Lower lobe of right lung (tissue), 2 donors: Measurements from ENCODE around the gene CEBPG. TPM values are rescaled to one million over a fixed set of nuclear protein-coding genes. Genes with fewer than 3 reads are reported as not detected.

Experiments used
- ATAC-seq, 2 donors: fragments of 200-7000 bp; cut with Tn5 transposase; one replicate each; pipeline ENCODE4 v1.9.1; 2020 to 2022; ENCODE audit warnings: mild to moderate bottlenecking in 2 of 2, moderate library complexity in 2 of 2
- DNase-seq: peaks from one replicate; pipeline ENCODE4 v3.0.0-alpha.2; 2020
- H3K27ac ChIP-seq: fragments of 200-600 bp; one replicate; pipeline ENCODE4 v1.8.0; 2022
- H3K27me3 ChIP-seq: fragments of 200-600 bp; one replicate; pipeline ENCODE4 v1.8.0; 2022; ENCODE audit warnings: low read depth
- H3K36me3 ChIP-seq: fragments of 200-600 bp; one replicate; pipeline ENCODE4 v1.8.0; 2022; ENCODE audit warnings: mild to moderate bottlenecking
- H3K4me1 ChIP-seq: fragments of 200-600 bp; one replicate; pipeline ENCODE4 v1.8.0; 2022
- H3K4me3 ChIP-seq: fragments of 200-600 bp; one replicate; pipeline ENCODE4 v1.8.0; 2022; ENCODE audit warnings: mild to moderate bottlenecking
- H3K9me3 ChIP-seq: fragments of 200-600 bp; one replicate; pipeline ENCODE4 v1.8.0; 2022
- intact Hi-C: fragments of 100-400 bp; cut with DNase I; formaldehyde crosslinking; loops from one replicate; pipeline ENCODE4 v1.11.0; 2022
- long read RNA-seq: library from polyadenylated mRNA; unstranded; transcript quantifications from one replicate; pipeline ENCODE4 v2.0.0, GENCODE V29; 2021
- total RNA-seq: library from RNA; stranded (reverse); fragmentation: NEBNext Ultra II Directional; extraction: Animal tissue kit (Norgen Biotek cat#: 25700); gene quantifications from one replicate; pipeline ENCODE4 v1.2.1, GENCODE V29; 2021
- TF ChIP-seq, protein P1 (sequence below): fragments of 200-600 bp; IDR thresholded peaks from one replicate; pipeline ENCODE4 v1.8.0; 2022; ENCODE audit warnings: antibody characterized with exemption, mild to moderate bottlenecking
- donor health status: DM: no; HTN: yes; CAD: no; lungs with severe emphysema.

Gene CEBPG
- 29.6 TPM for total RNA-seq
- long read RNA-seq, full-length matches to known transcripts: 53 of 55 reads
- long read RNA-seq, partial matches to known transcripts: 2 of 55 reads
- long read RNA-seq, other reads (novel, unspliced or antisense): 0 of 55 reads

DNA sequence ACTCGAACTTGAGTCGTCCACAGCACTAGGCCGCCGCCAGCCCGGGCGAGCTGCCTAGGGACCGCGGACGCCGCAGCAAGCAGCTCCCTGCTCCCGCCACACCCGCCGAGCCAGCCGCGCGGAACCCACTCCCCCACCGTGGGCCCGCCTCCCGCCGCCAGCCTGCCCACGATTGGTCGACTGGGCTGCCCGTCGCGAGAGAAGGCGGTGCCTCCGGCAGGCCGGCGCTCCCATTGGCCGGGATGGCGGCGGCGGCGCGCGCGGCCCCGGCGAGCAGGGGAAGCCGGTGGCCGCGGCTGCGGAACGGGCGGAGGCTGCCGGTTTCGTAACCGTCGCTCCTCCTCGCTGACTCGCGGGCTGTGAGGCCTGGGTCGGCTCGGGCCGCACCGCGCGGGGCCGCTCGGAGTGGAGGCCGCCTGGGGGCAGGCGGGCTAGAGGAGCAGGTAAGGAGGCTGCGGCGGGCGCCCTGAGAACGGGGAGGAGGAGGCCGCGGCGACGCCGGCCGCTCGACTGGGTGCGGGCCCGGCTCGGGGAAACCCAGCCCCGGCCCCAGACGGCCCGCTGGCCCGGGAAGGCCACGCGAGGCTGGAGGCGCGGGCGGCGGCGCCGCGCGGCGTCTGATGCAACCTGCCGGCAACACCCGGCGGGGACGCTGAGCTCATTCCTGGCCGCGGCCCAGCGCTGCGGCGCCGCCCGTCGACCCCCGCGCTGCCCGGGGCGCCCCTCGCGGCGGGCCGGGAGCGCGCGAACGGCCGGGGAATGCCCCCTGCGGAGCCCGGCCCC lies at the start of gene CEBPG:
Gene CEBPG, plus strand, starts transcription at position 257 of the 783 bp plus-strand sequence. CDS start 5,531 bp downstream, outside the sequence.
- TF ChIP-seq, protein P1, sequence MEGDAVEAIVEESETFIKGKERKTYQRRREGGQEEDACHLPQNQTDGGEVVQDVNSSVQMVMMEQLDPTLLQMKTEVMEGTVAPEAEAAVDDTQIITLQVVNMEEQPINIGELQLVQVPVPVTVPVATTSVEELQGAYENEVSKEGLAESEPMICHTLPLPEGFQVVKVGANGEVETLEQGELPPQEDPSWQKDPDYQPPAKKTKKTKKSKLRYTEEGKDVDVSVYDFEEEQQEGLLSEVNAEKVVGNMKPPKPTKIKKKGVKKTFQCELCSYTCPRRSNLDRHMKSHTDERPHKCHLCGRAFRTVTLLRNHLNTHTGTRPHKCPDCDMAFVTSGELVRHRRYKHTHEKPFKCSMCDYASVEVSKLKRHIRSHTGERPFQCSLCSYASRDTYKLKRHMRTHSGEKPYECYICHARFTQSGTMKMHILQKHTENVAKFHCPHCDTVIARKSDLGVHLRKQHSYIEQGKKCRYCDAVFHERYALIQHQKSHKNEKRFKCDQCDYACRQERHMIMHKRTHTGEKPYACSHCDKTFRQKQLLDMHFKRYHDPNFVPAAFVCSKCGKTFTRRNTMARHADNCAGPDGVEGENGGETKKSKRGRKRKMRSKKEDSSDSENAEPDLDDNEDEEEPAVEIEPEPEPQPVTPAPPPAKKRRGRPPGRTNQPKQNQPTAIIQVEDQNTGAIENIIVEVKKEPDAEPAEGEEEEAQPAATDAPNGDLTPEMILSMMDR: no peak
- Histone ChIP-seq H3K4me3 (peak within 1 kb of the TSS; percentile 70), H3K9me3 (no peaks in the 10 kb centered on the region), H3K27ac (peak within 1 kb of the TSS; percentile 97), H3K4me1 (peaks cover 38% of the 10 kb centered on the region), H3K36me3 (peaks cover 2% of the 10 kb centered on the region), H3K27me3 (no peaks in the 10 kb centered on the region)
- ATAC-seq: peak; percentile 99
- DNase-seq: peak; percentile 93
- intact Hi-C loops: no loop called here

GRCh38 chr19:33324628-33325027 lies 48.9 kb upstream of the CEBPG start:
- Histone ChIP-seq H3K36me3 (no peaks in the 10 kb centered on the region), H3K4me3 (no peak overlapping the region), H3K4me1 (no peaks in the 10 kb centered on the region), H3K27ac (no peak overlapping the region), H3K27me3 (no peaks in the 10 kb centered on the region), H3K9me3 (no peaks in the 10 kb centered on the region)
- intact Hi-C loops: no loop called here
- DNase-seq (no peak), ATAC-seq (no peak)
- TF ChIP-seq, protein P1: no peak

GRCh38 chr19:33325920-33326319 lies 47.6 kb upstream of the CEBPG start:
- Histone ChIP-seq H3K36me3 (no peaks in the 10 kb centered on the region), H3K9me3 (no peaks in the 10 kb centered on the region), H3K4me1 (no peaks in the 10 kb centered on the region), H3K27ac (no peak overlapping the region), H3K27me3 (no peaks in the 10 kb centered on the region), H3K4me3 (no peak overlapping the region)
- intact Hi-C loops: no loop called here
- DNase-seq (no peak), ATAC-seq (no peak)
- TF ChIP-seq, protein P1: no peak

DNA sequence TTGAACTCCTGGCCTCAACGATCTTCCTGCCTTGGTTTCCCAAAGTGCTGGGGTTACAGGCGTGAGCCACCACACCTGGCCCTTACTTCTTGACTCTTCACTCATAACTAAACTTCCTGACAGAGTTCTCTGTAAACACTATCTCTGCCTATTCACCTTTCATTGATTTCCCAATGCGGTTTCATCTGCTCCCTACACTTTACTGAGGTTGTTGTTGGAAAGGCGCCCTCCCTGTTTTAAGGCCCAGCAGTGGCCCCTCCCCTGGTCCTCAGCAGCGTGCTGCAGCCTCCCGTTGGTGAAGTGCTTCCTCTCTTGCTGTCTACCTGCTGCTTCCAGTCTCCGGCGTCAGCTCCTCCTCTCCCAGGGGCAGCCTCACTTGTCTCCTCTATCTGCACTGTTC lies 44.4 kb upstream of the CEBPG start:
- H3K36me3 ChIP-seq: no peaks in the 10 kb centered on the region
- no peaks in the 10 kb centered on the region for H3K9me3 ChIP-seq
- H3K4me1 ChIP-seq: peaks cover 8% of the 10 kb centered on the region
- H3K27me3 ChIP-seq: no peaks in the 10 kb centered on the region
- TF ChIP-seq, protein P1: no peak
- ATAC-seq (no peak), DNase-seq (no peak)
- intact Hi-C loops: no loop called here
- no peak overlapping the region for H3K27ac ChIP-seq
- no peak overlapping the region for H3K4me3 ChIP-seq

GRCh38 chr19:33329736-33330135 lies 43.8 kb upstream of the CEBPG start:
- Histone ChIP-seq H3K4me3 (no peak overlapping the region), H3K9me3 (no peaks in the 10 kb centered on the region), H3K27ac (no peak overlapping the region), H3K36me3 (no peaks in the 10 kb centered on the region), H3K4me1 (peaks cover 8% of the 10 kb centered on the region), H3K27me3 (no peaks in the 10 kb centered on the region)
- TF ChIP-seq, protein P1: no peak
- intact Hi-C loops: no loop called here
- DNase-seq (no peak), ATAC-seq (no peak)
